Measurements from ENCODE around the gene PCDHGB3.
"Not testable (repeated sequence)": the region's sequence is repeated elsewhere in the genome, so short reads cannot be mapped to it uniquely, and the experiment has no call there.

Gene PCDHGB3

DNA sequence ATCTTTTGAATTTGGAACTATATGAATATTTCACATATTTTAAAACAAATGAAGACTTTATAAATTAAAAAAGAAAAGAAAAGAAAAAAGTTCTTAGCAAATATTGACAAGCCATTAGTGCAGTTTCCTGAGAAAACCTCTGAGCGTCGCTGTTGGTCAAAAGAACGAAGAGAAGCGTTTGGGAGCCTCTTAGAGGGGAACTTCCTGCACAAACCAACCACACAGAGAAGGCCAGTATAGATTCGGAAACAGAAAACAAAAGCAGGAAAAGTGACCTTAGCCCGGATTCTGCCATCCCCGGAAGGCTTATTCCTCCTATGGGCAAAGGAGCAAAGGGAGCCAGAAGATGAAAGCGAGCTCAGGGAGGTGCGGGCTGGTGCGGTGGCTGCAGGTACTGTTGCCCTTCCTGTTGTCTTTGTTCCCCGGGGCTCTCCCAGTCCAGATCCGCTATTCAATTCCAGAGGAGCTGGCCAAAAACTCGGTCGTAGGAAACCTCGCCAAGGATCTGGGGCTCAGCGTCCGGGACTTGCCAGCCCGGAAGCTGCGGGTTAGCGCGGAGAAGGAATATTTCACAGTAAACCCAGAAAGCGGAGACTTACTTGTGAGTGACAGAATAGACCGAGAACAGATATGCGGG is 10.1 kb upstream of the PCDHGB3 start, which contains the start of gene PCDHGB2:
Gene PCDHGB2 (plus strand): TSS at position 205 of the 637 bp plus-strand sequence. CDS start 142 bp downstream, at position 347.
- peak; percentile 50 for DNase-seq

DNA sequence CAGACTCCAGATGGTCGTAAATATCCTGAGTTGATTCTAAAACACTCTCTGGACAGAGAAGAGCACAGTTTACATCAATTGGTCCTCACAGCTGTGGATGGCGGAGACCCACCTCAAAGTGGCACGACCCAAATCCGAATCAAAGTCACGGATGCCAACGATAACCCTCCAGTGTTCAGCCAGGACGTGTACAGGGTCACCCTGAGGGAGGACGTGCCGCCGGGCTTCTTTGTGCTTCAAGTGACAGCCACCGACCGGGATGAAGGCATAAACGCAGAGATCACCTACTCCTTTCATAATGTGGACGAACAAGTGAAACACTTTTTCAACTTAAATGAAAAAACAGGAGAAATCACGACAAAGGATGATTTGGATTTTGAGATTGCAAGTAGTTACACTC is 9.4 kb upstream of the PCDHGB3 start:
- DNase-seq = no peak

DNA sequence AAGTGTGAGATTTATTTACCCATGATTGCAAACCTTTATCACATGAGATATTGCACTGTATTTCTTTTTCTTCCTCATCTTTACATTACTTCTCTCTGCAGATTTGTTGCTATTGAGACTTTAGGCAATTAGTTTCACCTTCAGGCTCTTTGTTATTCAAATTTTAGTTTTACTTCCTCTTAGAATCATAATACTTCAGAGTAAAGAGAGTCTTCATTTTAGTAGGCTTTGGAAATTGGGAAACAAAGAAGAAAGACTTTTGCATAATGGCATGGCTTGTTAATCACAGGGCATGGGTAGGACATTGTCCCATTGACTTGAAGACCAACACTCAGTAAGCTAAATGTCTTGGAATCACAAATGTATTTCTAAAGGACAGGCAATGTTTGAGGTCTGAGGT is 7.3 kb upstream of the PCDHGB3 start:
- no peak for DNase-seq

DNA sequence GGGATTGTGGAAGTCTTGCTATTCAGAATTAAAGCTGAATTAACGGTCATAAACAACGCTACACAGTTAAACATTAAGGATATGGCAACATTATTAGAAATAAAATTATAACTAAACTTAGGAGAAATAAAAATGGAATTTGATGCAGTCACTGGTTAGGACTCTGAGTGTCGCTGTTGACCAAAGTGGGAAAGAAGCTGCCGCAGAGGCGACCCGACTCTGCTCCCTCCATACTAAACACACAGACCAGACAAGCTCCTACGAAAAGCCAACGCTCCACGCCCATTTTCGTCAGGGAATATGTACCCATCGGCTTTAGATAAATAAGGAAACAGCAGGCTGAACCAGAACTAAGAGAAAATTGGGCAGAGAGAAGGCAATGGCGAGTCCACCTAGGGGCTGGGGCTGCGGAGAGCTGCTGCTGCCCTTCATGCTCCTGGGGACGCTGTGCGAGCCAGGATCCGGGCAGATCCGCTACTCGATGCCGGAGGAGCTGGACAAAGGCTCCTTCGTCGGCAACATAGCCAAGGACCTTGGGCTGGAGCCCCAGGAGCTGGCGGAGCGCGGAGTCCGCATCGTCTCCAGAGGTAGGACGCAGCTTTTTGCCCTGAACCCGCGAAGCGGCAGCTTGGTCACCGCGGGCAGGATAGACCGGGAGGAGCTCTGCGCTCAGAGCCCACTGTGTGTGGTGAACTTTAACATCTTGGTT is 5.9 kb upstream of the PCDHGB3 start, which contains the start of gene PCDHGA5:
Gene PCDHGA5 (plus strand): TSS at position 211 of the 709 bp plus-strand sequence. CDS start 169 bp downstream, at position 380.
- no peak for DNase-seq

DNA sequence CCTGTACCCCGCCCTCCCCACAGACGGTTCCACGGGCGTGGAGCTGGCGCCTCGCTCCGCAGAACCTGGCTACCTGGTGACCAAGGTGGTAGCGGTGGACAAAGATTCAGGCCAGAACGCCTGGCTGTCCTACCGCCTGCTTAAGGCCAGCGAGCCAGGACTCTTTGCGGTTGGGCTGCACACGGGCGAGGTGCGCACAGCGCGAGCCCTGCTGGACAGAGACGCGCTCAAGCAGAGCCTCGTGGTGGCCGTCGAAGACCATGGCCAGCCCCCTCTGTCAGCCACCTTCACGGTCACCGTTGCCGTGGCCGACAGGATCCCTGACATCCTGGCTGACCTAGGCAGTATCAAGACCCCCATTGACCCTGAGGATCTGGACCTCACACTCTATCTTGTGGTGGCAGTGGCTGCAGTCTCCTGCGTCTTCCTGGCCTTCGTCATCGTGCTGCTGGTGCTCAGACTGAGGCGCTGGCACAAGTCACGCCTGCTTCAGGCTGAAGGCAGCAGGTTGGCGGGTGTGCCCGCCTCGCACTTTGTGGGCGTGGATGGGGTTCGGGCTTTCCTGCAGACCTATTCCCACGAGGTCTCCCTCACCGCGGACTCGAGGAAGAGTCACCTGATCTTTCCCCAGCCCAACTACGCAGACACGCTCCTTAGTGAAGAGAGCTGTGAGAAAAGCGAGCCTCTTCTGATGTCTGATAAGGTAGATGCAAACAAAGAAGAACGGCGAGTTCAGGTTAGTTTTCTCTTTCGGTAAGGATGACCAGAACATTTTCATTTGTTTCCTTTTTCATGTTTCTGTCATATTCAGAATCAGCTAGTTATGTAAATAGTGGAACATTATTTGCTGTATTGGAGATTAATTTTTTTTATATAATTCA is 3.8 kb upstream of the PCDHGB3 start:
- no peak for DNase-seq

DNA sequence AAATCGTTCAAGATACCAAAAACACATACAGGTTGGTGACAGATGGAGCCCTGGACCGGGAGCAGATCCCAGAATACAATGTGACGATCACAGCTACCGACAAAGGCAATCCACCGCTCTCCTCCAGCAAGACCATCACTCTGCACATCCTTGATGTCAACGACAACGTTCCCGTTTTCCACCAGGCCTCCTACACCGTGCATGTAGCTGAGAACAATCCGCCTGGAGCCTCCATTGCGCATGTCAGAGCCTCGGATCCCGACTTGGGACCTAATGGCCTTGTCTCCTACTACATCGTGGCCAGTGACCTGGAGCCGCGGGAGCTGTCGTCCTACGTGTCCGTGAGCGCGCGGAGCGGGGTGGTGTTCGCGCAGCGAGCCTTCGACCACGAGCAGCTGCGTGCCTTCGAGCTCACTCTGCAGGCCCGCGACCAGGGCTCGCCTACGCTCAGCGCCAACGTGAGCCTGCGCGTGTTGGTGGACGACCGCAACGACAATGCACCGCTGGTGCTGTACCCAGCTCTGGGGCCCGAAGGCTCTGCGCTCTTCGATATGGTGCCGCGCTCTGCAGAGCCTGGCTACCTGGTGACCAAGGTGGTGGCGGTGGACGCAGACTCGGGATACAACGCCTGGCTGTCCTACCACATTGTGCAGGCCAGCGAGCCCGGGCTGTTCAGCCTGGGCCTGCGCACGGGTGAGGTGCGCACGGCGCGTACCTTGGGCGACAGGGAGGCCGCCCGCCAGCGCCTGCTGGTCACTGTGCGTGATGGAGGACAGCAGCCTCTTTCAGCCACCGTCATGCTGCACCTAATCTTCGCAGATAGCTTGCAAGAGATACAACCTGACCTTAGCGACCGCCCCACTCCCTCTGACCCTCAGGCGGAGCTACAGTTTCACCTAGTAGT is 1.8 kb downstream of the PCDHGB3 start:
- no peak for DNase-seq

DNA sequence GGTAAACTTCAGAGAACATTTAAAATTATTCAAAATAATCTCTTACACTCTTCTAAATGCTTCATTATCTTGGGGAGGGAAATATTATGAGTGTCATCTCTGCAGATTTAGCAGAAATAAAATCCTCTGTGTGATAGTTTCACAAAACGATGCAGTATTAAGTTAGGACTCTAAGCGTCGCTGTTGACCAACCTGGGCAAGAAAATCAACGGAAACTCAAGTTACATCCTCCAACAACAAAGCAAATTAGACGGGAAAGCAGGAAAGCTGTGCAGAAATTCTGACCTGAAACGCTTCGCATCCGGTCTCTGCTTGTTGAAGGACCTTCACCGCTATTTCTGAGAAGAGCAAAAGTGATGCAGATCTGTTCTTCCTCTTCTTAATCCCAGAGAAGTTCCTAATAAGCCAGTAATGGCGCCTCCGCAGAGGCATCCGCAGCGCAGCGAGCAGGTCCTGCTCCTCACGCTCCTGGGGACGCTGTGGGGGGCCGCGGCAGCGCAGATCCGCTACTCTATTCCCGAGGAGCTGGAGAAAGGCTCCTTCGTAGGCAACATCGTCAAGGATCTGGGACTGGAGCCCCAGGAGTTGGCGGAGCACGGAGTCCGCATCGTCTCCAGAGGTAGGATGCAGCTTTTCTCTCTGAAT is 3.8 kb downstream of the PCDHGB3 start, which contains the start of gene PCDHGA6:
Gene PCDHGA6 (plus strand): TSS at position 219 of the 645 bp plus-strand sequence. CDS start 193 bp downstream, at position 412.
- DNase-seq = no peak

DNA sequence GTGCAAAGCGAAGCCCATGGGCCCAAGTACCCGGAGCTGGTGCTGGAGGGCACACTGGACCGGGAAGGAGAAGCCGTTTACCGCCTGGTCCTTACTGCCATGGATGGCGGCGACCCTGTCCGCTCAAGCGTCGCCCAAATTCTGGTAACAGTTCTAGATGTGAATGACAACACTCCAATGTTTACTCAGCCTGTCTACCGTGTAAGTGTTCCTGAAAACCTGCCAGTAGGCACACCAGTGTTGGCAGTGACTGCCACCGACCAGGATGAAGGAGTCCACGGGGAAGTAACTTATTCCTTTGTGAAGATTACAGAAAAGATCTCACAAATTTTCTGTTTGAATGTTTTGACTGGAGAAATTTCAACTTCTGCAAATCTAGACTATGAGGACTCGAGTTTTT is 4.6 kb downstream of the PCDHGB3 start:
- DNase-seq = no peak

DNA sequence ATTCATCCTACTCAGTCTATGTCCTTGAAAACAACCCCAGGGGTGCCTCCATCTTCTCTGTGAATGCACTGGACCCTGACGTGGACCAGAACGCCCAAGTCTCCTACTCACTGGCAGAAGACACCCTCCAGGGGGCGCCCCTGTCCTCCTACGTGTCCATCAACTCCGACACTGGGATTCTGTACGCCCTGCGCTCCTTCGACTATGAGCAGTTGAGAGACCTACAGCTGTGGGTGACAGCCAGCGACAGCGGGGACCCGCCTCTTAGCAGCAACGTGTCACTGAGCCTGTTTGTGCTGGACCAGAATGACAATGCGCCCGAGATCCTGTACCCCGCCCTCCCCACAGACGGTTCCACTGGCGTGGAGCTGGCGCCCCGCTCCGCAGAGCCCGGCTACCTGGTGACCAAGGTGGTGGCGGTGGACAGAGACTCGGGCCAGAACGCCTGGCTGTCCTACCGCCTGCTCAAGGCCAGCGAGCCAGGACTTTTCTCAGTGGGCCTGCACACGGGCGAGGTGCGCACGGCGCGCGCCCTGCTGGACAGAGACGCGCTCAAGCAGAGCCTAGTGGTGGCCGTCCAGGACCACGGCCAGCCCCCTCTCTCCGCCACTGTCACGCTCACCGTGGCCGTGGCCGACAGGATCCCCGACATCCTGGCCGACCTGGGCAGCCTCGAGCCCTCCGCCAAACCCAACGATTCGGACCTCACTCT is 5.6 kb downstream of the PCDHGB3 start:
- not testable (repeated sequence) for DNase-seq

DNA sequence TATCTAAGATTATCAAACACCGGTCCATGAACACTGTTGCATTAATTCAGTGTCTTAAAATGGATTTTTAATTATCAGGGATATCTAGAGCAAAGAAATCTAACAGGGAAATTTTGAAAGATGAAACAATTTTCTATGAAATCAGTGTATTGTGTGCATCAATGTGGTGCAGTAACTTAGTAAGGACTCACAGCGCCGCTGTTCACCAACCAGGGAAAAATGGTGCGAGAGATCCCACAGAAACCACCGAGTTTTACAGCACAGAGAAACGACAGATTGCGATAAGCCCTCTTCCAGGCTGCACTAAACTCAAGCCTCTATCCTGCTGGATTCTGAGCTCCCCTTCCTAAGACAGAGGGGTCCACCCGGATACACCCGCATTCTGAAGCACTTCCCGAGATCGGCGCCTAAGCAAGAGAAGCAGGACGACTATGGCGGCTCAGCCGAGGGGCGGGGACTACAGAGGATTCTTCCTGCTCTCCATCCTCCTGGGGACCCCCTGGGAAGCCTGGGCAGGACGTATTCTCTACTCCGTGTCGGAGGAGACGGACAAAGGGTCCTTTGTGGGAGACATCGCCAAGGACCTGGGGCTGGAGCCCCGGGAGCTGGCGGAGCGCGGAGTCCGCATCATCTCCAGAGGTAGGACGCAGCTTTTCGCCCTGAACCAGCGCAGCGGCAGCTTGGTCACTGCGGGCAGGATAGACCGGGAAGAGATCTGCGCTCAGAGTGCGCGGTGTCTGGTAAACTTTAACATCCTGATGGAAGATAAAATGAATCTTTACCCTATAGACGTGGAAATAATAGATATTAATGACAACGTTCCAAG is 12.6 kb downstream of the PCDHGB3 start, which contains the start of gene PCDHGA7:
Gene PCDHGA7 (plus strand): TSS at position 274 of the 826 bp plus-strand sequence. CDS start 158 bp downstream, at position 432.
- DNase-seq = no peak

DNA sequence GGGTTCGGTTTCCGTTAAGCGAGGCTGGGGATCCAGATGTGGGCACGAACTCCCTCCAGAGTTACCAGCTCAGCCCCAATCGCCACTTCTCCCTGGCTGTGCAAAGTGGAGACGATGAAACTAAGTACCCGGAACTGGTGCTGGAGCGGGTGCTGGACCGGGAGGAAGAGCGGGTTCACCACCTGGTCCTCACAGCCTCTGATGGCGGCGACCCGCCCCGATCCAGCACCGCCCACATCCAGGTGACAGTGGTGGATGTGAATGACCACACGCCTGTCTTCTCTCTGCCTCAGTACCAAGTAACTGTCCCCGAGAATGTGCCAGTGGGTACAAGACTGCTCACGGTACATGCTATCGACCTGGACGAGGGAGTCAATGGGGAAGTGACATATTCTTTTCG is 13.3 kb downstream of the PCDHGB3 start:
- no peak for DNase-seq

DNA sequence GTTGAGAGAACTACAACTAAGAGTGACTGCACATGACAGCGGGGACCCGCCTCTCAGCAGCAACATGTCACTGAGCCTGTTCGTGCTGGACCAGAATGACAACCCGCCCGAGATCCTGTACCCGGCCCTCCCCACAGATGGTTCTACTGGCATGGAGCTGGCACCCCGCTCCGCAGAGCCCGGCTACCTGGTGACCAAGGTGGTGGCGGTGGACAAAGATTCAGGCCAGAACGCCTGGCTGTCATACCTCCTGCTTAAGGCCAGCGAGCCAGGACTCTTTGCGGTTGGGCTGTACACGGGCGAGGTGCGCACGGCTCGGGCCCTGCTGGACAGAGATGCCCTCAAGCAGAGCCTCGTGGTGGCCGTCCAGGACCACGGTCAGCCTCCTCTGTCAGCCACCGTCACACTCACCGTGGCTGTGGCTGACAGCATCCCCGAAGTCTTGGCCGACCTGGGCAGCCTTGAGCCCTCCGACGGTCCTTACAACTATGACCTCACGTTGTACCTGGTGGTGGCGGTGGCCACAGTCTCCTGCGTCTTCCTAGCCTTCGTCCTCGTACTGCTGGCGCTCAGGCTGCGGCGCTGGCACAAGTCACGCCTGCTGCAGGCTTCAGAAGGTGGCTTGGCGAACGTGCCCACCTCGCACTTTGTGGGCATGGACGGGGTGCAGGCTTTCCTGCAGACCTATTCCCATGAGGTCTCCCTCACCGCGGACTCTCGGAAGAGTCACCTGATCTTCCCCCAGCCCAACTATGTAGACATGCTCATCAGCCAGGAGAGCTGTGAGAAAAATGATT is 14.6 kb downstream of the PCDHGB3 start:
- DNase-seq = no peak

DNA sequence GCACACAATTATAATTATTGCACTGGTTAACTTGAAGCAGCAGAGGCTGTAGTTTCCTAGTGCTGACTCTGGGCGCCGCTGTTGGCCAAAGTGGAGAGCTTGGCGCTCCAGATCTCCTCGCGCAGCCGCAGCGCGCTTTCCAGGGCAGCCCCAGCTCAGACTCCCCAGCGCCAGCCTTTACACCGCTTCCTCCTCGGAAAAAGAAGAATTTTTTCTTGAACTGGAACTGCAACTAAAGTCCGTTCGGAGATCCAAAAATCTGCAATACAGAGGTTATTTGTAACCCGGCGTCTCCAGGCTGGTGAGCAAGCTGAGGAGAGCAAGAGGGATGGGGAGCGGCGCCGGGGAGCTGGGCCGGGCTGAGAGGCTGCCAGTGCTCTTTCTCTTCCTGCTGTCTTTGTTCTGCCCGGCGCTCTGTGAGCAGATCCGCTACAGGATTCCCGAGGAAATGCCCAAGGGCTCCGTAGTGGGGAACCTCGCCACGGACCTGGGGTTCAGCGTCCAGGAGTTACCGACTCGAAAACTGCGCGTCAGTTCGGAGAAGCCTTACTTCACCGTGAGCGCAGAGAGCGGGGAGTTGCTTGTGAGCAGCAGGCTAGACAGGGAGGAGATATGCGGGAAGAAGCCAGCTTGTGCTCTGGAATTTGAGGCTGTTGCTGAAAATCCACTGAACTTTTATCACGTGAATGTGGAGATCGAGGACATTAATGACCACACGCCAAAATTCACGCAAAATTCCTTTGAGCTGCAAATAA is 17.7 kb downstream of the PCDHGB3 start, which contains the start of gene PCDHGB4:
Gene PCDHGB4 (plus strand): TSS at position 142 of the 755 bp plus-strand sequence. CDS start 187 bp downstream, at position 329.
- DNase-seq = not testable (repeated sequence)

DNA sequence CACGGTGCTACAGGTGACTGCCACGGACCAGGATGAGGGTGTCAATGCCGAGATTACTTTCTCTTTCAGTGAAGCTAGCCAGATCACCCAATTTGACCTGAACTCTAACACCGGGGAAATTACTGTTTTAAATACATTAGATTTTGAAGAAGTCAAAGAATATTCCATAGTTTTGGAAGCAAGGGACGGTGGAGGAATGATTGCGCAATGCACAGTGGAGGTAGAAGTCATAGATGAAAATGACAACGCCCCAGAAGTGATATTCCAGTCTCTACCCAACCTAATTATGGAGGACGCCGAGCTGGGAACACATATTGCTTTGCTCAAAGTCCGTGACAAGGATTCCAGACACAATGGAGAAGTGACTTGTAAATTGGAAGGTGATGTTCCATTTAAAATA is 18.6 kb downstream of the PCDHGB3 start:
- no peak for DNase-seq

DNA sequence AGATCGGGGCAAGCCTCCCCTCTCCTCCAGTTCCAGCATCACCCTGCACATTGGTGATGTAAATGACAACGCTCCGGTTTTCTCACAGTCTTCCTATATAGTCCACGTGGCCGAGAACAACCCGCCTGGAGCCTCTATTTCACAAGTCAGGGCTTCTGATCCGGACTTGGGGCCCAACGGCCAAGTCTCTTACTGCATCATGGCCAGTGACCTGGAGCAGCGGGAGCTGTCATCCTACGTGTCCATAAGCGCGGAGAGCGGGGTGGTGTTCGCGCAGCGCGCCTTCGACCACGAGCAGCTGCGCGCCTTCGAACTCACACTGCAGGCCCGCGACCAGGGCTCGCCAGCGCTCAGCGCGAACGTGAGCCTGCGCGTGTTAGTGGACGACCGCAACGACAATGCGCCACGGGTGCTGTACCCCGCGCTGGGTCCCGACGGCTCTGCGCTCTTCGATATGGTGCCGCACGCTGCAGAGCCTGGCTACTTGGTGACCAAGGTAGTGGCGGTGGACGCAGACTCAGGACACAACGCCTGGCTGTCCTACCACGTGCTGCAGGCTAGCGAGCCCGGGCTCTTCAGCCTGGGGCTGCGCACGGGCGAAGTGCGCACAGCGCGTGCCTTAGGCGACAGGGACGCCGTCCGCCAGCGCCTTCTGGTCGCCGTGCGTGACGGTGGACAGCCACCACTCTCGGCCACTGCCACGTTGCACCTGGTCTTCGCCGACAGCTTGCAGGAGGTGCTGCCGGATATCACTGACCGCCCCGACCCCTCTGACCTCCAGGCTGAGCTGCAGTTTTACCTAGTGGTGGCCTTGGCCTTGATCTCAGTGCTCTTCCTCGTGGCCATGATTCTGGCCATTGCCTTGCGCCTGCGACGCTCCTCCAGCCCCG is 19.4 kb downstream of the PCDHGB3 start:
- no peak for DNase-seq

DNA sequence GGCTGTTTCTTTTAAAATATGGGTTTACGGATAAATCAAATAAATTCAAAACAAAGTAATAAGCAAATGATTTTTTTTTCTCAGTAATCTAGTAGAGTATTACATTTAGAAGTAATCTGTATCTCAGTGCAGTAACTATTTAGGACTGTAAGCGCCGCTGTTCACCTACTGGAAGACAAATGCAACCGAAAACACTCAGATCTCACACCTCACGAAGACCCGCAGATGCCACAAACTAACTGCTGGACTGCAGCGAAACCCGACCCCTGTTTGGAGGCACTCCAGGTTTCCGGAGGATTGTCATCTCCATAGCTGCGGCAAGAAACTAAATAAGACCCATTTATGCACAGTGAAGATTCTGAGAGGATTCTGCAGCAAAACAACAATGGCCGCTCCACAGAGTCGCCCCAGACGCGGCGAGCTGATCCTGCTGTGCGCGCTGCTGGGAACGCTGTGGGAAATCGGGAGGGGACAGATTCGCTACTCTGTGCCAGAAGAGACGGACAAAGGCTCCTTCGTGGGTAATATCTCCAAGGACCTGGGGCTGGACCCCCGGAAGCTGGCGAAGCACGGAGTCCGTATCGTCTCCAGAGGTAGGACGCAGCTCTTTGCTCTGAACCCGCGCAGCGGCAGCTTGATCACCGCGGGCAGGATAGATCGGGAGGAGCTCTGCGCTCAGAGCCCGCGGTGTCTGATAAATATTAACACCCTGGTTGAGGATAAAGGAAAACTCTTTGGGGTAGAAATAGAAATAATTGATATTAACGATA is 22.6 kb downstream of the PCDHGB3 start, which contains the start of gene PCDHGA8:
Gene PCDHGA8 (plus strand): TSS at position 205 of the 770 bp plus-strand sequence. CDS start 181 bp downstream, at position 386.
- DNase-seq = no peak

Data from OCI-M1 (cell line).